ENCODE results near the gene ITGB2.
A peak's percentile ranks its signal among the peaks of the same experiment; 100 is the strongest.

Gene ITGB2

GRCh38 chr21:44867999-44868700 lies 52.5 kb downstream of the ITGB2 start:
- no peak for DNase-seq (ENCODE audit: low read depth)

- no peak for DNase-seq (ENCODE audit: low read depth)
Observed at GRCh38 chr21:44867464-44867863, 53.2 kb downstream of the ITGB2 start.

- DNase-seq (ENCODE audit: low read depth) = peak; percentile 41
Observed at GRCh38 chr21:44866780-44867179, 53.9 kb downstream of the ITGB2 start.

GRCh38 chr21:44865561-44866280 lies 55.0 kb downstream of the ITGB2 start:
- no peak for DNase-seq (ENCODE audit: low read depth)

GRCh38 chr21:44862869-44863685 lies 57.6 kb downstream of the ITGB2 start:
- DNase-seq (ENCODE audit: low read depth) = no peak

GRCh38 chr21:44858791-44859190 lies 61.9 kb downstream of the ITGB2 start:
- DNase-seq (ENCODE audit: low read depth) = no peak

- DNase-seq (ENCODE audit: low read depth) = no peak
Observed at GRCh38 chr21:44858291-44858690, 62.4 kb downstream of the ITGB2 start.

- DNase-seq (ENCODE audit: low read depth) = no peak
Observed at GRCh38 chr21:44857127-44857892, 63.4 kb downstream of the ITGB2 start.

GRCh38 chr21:44856131-44856530 lies 64.6 kb downstream of the ITGB2 start:
- DNase-seq (ENCODE audit: low read depth) = no peak

DNA sequence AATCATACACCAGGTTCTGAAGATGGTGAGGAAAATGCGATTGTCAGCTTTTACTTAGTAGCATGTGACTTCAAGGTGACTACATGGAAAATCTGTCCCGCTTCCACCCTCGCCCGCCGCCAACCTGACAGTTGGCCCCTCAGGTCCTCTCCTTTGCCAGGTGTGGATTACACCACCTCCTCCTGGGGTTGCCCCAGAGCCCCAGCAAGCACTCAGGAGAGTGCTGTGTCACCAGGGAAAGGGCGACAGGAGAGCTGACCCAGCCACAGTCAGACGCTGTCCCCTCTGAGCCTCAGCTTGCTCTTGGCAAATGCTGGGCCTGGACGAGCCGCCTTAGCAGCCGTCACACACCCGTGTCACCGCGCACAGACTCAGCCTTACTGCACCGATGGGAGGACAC lies 65.1 kb downstream of the ITGB2 start:
- no peak for DNase-seq (ENCODE audit: low read depth)

GRCh38 chr21:44854664-44855446 lies 65.8 kb downstream of the ITGB2 start:
- no peak for DNase-seq (ENCODE audit: low read depth)

- no peak for DNase-seq (ENCODE audit: low read depth)
Observed at GRCh38 chr21:44854391-44854663, 66.4 kb downstream of the ITGB2 start.

DNA sequence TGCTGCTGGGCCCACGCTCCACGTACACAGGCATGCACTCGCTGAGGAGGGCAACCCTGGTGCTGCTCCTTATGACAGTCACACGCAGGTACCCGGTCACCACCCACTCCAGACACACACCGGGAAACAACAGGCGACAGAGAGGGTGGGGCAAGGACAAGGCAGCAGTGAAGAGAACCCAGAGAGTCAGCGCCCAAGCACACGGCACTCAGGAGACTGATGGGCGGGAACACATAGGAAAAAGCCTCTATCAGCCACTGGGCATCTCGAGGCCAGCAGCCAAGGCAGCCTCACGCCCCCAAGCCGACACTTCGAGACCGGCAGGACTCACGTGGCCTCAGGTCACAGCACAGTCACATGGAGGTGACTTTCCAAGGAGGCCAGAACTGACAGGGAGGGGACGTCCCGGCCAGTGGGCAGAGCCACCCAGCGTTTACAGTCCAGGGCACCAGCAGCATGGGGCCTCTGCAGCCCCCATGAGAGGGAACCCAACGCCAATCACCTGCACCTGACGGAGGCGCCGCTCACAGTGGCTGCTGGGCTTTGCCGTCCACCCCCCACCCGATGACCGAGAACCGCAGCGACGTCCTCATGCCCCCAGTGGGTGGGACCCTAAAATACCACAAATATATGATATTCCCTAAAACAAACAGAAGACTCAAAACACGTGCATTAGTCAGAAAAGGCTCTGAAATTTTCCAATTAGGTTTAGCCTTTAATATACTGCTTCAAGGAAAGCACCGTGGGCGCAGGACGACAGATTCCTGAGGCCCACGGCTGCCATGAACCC lies 66.9 kb downstream of the ITGB2 start:
- DNase-seq (ENCODE audit: low read depth) = no peak

DNA sequence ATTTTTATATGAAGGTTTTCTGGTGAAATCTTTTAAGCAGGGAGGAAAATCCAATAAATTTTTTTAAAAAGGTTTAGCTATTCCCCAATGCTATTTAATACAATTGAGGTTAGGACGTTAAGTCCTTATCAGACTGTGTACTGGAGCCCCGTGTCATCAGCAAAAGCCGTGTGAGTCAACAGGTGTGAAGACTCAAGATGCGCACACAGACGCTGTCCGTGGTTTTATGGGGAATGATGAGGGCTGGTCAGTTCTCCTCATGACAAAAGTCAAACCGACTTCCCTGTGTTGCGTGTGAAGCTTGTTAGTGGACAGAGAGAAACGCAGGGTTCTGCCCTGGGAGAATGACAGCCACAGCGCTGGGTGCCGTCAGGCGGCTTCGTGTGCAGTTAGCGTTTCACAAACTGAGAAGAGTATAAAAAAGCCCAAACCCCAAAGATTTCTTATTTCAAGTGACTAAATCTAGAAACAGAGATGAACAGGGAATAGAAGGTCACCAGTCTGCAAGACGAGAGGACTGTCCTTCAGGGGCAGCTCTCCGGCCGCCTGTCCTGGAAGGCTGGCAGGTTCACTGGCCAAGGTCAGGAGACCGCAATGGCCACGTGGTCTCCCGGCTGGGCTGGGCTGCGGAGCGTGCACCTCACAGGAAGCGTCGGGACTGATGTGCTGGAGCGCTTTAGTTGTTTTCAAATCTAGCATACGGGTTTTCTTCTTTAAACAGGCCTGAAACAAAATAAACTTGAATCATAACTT lies 69.6 kb downstream of the ITGB2 start:
- no peak for DNase-seq (ENCODE audit: low read depth)

DNA sequence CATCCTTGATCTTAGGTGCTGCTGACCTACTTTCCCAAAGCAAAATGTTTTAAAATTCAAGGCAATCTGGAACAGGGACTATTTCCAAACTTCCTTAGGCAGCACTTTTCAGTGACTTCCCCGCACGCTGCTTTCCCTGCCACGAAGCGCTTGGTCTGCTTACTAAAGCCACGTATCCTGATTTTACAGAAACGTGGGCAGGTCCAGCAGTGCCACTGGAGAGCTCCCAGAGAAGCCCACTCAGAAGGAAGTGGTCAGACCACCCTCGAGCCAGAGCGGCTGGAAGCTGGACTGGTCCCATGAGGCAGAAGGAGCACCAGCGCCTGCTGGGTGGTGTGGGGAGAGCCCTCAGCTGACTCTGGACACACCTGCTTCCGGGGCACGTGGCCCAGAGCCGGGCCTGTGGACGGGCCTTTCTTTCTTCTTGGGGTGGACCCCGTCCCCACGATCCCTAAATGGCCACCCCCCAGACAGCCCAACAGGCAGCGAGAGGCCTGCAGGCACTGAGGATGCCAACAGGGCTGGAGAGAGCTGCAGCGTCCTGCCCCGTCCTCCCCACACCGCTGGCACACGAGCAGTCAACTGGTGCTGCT lies 70.4 kb downstream of the ITGB2 start:
- DNase-seq (ENCODE audit: low read depth) = no peak

DNA sequence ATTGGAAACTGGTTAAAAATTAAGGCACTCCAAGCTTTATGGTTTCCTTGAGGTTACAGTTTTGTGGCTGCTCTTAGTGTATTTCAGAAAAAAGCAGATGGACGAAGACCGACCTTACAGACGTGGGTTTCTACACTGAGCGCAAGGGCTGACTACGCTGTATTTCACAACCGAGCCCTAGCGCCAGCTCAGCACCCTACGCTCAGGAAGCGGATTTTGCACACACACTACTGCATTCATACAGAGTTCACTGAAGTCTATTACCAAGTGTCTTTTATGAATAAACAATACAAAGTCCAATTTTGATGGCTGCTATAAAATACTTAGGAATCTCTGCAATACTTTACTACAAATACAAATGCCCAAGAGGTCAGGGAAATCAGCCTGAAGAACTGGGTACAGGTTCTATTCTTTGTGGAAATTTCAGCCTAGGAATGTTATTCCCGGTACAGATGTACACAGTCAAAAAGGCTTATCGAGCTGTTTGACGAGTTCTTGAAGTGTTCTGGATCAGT lies 71.0 kb downstream of the ITGB2 start:
- DNase-seq (ENCODE audit: low read depth) = no peak

GRCh38 chr21:44848821-44849521 lies 71.7 kb downstream of the ITGB2 start:
- no peak for DNase-seq (ENCODE audit: low read depth)

DNA sequence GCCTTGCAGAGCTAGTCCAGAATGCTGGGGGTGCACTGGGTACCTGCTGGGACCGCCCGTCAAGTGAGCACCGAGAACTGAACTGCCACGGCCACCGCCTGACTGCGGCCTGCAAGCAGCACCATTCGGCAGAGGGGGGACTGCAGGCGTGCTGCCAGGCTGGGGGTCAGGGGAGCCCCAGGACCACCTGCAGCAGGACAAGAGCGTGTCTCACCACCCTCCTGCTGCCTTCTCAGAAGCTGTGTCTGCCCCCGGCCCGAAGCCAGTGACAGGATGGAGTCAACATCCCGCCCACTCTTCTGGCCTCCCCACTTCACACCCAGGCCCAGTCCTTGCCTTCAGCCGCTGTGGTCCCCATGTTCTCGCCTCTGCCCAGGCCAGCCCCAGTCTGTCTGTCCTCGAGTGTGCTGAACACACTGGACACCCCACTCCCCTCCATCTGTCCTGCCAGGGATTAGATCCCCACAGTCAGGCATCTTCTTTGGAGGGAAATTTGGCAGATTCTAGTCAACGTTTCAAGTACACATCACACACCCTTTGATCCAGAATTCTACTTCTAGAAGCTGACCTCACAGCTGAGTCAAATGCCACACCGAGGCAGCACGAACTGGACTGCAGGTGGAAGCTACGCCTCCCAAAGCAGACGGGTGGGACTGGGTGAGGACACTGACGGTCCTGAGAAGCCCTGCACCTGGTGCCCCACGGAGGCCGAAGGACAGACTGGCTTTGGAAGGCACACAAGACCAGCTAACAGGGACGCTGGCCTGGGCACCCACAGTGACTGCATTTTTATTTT lies 73.2 kb downstream of the ITGB2 start:
- DNase-seq (ENCODE audit: low read depth) = no peak

All from ELR (cell line).